Measurements from ENCODE around the gene NEU3.
A peak's percentile ranks its signal among the peaks of the same experiment; 100 is the strongest.

DNA sequence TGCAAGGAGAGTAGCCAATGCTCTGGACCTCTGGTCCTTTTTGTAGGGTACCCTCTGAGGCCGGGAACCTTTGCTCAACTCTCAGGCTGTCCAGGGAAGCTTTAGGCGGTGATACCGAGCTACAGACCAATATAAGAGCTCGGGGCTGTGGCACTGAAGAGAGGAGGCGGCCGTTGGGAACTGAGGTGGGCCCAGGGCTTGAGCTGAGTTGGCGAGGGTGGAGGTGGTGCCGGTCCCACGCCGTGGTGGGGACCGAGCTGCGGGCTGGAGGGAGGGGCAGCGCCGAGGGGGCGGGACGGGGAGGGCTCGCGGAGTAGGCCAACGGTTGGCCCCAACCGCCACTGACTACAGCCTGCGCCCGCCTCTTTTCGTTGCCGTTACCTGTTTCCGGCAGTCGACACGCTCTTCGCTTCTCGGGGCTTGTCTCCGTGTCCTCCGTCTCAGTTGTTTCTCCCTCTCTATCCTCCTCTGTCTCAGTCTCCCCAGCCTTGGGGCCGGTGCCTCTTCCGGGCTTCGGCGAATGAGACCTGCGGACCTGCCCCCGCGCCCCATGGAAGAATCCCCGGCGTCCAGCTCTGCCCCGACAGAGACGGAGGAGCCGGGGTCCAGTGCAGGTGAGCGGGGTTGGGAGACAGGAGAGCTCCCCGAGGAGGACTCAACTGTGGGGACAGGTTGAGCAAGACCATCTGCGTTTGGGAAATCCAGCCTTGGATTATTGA is at the start of gene NEU3:
- TF ChIP-seq POLR2A (IDR thresholded peaks at IDR 0.05; ENCODE audit: low read depth, low read length) (peak; percentile 81), POLR2AphosphoS5 (IDR thresholded peaks at IDR 0.05; ENCODE audit: low read depth, low read length) (peak; percentile 88), PAX5 (IDR thresholded peaks at IDR 0.05; ENCODE audit: insufficient read depth, low read length, severe bottlenecking) (no peak)

Measured in GM12891 (cell line).